GM23338 (cell line): Measurements from ENCODE around the gene CARNS1. TPM values are rescaled to one million over a fixed set of nuclear protein-coding genes. Genes with fewer than 3 reads are reported as not detected.

Experiments used
- ATAC-seq: fragments of 200-7000 bp; cut with Tn5 transposase; 3 replicates; pipeline ENCODE4 v1.9.1; 2020
- DNase-seq: peaks from one replicate; pipeline ENCODE4 v3.0.0-alpha.2; 2015; ENCODE audit warnings: low spot score
- H2AFZ ChIP-seq: fragments of 200-600 bp; sonication (generic); 2 replicates; pipeline ENCODE4 v1.8.0; 2016; ENCODE audit warnings: antibody characterized with exemption, mild to moderate bottlenecking, moderate library complexity
- H3F3A ChIP-seq: fragments of 200-600 bp; sonication (generic); replicated peaks from 2 replicates; pipeline ENCODE4 v1.8.0; 2017; ENCODE audit warnings: antibody characterized with exemption, mixed run types, low read depth
- H3K27ac ChIP-seq: fragments of 200-600 bp; sonication (generic); 2 replicates; pipeline ENCODE4 v1.6.1; 2016; ENCODE audit warnings: low read depth
- H3K27me3 ChIP-seq: fragments of 200-600 bp; sonication (generic); 2 replicates; pipeline ENCODE4 v1.8.0; 2016; ENCODE audit warnings: mild to moderate bottlenecking, mixed run types, moderate library complexity; ENCODE audit not compliant: insufficient read depth
- H3K36me3 ChIP-seq: fragments of 200-600 bp; sonication (generic); 2 replicates; pipeline ENCODE4 v1.8.0; 2016; ENCODE audit warnings: mild to moderate bottlenecking; ENCODE audit not compliant: insufficient read depth
- H3K4me1 ChIP-seq: fragments of 200-600 bp; sonication (generic); 2 replicates; pipeline ENCODE4 v1.8.0; 2016; ENCODE audit warnings: mild to moderate bottlenecking, moderate library complexity; ENCODE audit not compliant: insufficient read depth
- H3K4me2 ChIP-seq: fragments of 200-600 bp; sonication (generic); 2 replicates; pipeline ENCODE4 v1.7.1; 2017; ENCODE audit warnings: mixed run types
- H3K4me3 ChIP-seq: fragments of 200-600 bp; sonication (generic); 2 replicates; pipeline ENCODE4 v1.6.1; 2016; ENCODE audit warnings: mixed run types
- H3K79me2 ChIP-seq: fragments of 200-600 bp; sonication (generic); replicated peaks from 2 replicates; pipeline ENCODE4 v1.8.0; 2017; ENCODE audit warnings: mild to moderate bottlenecking; ENCODE audit not compliant: insufficient read depth
- H3K9me2 ChIP-seq: fragments of 200-600 bp; sonication (generic); 2 replicates; pipeline ENCODE4 v1.8.0; 2017; ENCODE audit not compliant: insufficient read depth
- H4K20me1 ChIP-seq: fragments of 200-600 bp; sonication (generic); replicated peaks from 2 replicates; pipeline ENCODE4 v1.8.0; 2017; ENCODE audit warnings: mild to moderate bottlenecking; ENCODE audit not compliant: insufficient read depth
- H3K27ac Mint-ChIP-seq: 2 replicates; pipeline ENCODE4 v1.8.0; 2020; ENCODE audit warnings: inconsistent platforms, mild to moderate bottlenecking, moderate library complexity, mixed read lengths
- H3K27me3 Mint-ChIP-seq: 3 replicates; pipeline ENCODE4 v1.8.0; 2022; ENCODE audit warnings: low read depth, mild to moderate bottlenecking, moderate library complexity, mixed read lengths, inconsistent platforms; ENCODE audit not compliant: insufficient read depth, poor library complexity
- H3K36me3 Mint-ChIP-seq: 3 replicates; pipeline ENCODE4 v1.8.0; 2021; ENCODE audit warnings: low read depth, mild to moderate bottlenecking, inconsistent platforms, moderate library complexity, mixed read lengths
- H3K4me1 Mint-ChIP-seq: 3 replicates; pipeline ENCODE4 v1.8.0; 2020; ENCODE audit warnings: mild to moderate bottlenecking, inconsistent platforms, mixed read lengths
- H3K4me3 Mint-ChIP-seq: 3 replicates; pipeline ENCODE4 v1.8.0; 2021; ENCODE audit warnings: moderate library complexity, mild to moderate bottlenecking, inconsistent platforms, mixed read lengths
- H3K9me3 Mint-ChIP-seq: 3 replicates; pipeline ENCODE4 v1.8.0; 2020; ENCODE audit warnings: moderate library complexity, mild to moderate bottlenecking, inconsistent platforms, mixed read lengths
- CREB1 ChIP-seq: fragments of 250-450 bp; sonication (Bioruptor Pico); IDR thresholded peaks from 2 replicates; pipeline ENCODE4 v1.5.0; 2020; ENCODE audit warnings: low read depth, mild to moderate bottlenecking, moderate library complexity
- EZH2 ChIP-seq: fragments of 200-600 bp; sonication (generic); IDR thresholded peaks from one replicate; pipeline ENCODE4 v1.8.0; 2017; ENCODE audit warnings: antibody characterized with exemption, mild to moderate bottlenecking, low read depth; ENCODE audit not compliant: unreplicated experiment
- EZH2phosphoT487 ChIP-seq: fragments of 200-600 bp; sonication (generic); IDR thresholded peaks from one replicate; pipeline ENCODE4 v1.8.1; 2018; ENCODE audit warnings: antibody characterized with exemption; ENCODE audit not compliant: unreplicated experiment
- JUNB ChIP-seq: IDR thresholded peaks from one replicate; pipeline ENCODE4 v1.6.1; 2016; ENCODE audit warnings: antibody characterized with exemption; ENCODE audit not compliant: unreplicated experiment
- POLR2AphosphoS5 ChIP-seq: IDR thresholded peaks from 2 replicates; pipeline ENCODE4 v1.6.1; 2016; ENCODE audit warnings: antibody characterized with exemption, low read depth
- ZNF331 ChIP-seq: fragments of 250-450 bp; sonication (Bioruptor Pico); IDR thresholded peaks from 2 replicates; pipeline ENCODE4 v1.5.0; 2020; ENCODE audit warnings: low read depth, mild to moderate bottlenecking, moderate library complexity
- polyA plus RNA-seq: library from polyadenylated mRNA; unstranded; fragments of >200 nt; fragmentation: Nextera tagmentation; extraction: Ambion mirVana; gene quantifications from 2 replicates; pipeline ENCODE4 v1.2.1, GENCODE V29; 2016
- total RNA-seq: library from RNA; depleted of rRNA; stranded (reverse); fragments of >200 nt; shearing (Covaris generic); gene quantifications from 2 replicates; pipeline ENCODE4 v1.2.3, GENCODE V29; 2014
- TF ChIP-seq, protein P1 (sequence below): IDR thresholded peaks from 2 replicates; pipeline ENCODE4 v1.6.1; 2016; ENCODE audit warnings: antibody characterized with exemption
- TF ChIP-seq, protein P2 (sequence below): fragments of 250-450 bp; sonication (Bioruptor Pico); IDR thresholded peaks from 2 replicates; pipeline ENCODE4 v1.5.0; 2020; ENCODE audit warnings: mild to moderate bottlenecking, moderate library complexity

The CARNS1 gene
- total and polyA plus RNA-seq, 2 experiments from 2014 or later, result 0.52 to 0.76 TPM

DNA sequence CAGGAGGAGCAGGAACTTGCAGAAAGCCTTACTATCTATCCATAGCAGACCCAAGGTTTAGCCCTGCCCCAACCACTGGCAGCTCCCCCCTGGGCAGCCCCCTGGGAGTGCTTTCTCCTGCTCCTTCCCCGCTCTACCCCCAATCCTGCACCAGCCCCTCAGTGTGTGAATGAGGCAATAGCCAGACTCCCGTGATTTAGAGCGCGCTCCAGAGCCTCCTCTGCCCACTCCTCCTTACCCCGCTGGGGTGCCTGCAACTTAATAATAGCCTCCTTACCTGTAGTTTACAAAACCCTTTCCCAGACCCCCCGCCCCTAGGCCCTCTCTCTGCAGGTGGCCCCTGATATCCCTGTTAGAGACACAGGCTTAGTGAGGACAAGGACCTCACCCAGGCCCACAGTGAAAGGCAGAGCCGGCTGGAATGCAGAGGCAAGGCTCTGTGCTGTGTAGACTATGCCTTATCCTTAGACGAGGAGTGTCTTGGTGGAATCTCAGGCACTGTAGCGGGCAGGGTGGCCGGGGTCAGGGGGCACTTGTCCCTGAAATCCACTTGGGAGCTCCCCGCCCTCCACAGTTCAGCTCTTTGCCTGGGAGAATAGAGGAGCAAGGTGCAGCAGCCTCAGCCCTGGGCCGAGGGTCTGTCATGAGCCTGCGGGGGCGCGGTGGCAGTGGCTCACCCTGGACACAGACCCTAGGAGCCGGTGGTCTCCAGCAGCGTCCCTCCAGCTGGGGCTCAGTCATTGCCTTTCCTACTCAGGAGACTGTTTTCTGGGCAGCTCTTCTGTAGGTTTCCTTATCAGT, 4.3 kb upstream of the CARNS1 start:
- no peak overlapping the region; the same call in 2 of the 3 replicates for H3K4me3 Mint-ChIP-seq
- H3K36me3 Mint-ChIP-seq, result no peaks in the 10 kb centered on the region

More for the DNA sequence above, 4.3 kb upstream of the CARNS1 start:
- H3K27me3 Mint-ChIP-seq, result peaks cover 33% of the 10 kb centered on the region
- TF ChIP-seq JUNB, result no peak
- TF ChIP-seq ZNF331 (CRISPR knock-in tag), result no peak
- no peak for TF ChIP-seq EZH2phosphoT487
- no peak for TF ChIP-seq EZH2
- TF ChIP-seq, protein P1, sequence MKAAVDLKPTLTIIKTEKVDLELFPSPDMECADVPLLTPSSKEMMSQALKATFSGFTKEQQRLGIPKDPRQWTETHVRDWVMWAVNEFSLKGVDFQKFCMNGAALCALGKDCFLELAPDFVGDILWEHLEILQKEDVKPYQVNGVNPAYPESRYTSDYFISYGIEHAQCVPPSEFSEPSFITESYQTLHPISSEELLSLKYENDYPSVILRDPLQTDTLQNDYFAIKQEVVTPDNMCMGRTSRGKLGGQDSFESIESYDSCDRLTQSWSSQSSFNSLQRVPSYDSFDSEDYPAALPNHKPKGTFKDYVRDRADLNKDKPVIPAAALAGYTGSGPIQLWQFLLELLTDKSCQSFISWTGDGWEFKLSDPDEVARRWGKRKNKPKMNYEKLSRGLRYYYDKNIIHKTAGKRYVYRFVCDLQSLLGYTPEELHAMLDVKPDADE, result no peak
- TF ChIP-seq CREB1, result no peak
- TF ChIP-seq POLR2AphosphoS5, result no peak
- TF ChIP-seq, protein P2, sequence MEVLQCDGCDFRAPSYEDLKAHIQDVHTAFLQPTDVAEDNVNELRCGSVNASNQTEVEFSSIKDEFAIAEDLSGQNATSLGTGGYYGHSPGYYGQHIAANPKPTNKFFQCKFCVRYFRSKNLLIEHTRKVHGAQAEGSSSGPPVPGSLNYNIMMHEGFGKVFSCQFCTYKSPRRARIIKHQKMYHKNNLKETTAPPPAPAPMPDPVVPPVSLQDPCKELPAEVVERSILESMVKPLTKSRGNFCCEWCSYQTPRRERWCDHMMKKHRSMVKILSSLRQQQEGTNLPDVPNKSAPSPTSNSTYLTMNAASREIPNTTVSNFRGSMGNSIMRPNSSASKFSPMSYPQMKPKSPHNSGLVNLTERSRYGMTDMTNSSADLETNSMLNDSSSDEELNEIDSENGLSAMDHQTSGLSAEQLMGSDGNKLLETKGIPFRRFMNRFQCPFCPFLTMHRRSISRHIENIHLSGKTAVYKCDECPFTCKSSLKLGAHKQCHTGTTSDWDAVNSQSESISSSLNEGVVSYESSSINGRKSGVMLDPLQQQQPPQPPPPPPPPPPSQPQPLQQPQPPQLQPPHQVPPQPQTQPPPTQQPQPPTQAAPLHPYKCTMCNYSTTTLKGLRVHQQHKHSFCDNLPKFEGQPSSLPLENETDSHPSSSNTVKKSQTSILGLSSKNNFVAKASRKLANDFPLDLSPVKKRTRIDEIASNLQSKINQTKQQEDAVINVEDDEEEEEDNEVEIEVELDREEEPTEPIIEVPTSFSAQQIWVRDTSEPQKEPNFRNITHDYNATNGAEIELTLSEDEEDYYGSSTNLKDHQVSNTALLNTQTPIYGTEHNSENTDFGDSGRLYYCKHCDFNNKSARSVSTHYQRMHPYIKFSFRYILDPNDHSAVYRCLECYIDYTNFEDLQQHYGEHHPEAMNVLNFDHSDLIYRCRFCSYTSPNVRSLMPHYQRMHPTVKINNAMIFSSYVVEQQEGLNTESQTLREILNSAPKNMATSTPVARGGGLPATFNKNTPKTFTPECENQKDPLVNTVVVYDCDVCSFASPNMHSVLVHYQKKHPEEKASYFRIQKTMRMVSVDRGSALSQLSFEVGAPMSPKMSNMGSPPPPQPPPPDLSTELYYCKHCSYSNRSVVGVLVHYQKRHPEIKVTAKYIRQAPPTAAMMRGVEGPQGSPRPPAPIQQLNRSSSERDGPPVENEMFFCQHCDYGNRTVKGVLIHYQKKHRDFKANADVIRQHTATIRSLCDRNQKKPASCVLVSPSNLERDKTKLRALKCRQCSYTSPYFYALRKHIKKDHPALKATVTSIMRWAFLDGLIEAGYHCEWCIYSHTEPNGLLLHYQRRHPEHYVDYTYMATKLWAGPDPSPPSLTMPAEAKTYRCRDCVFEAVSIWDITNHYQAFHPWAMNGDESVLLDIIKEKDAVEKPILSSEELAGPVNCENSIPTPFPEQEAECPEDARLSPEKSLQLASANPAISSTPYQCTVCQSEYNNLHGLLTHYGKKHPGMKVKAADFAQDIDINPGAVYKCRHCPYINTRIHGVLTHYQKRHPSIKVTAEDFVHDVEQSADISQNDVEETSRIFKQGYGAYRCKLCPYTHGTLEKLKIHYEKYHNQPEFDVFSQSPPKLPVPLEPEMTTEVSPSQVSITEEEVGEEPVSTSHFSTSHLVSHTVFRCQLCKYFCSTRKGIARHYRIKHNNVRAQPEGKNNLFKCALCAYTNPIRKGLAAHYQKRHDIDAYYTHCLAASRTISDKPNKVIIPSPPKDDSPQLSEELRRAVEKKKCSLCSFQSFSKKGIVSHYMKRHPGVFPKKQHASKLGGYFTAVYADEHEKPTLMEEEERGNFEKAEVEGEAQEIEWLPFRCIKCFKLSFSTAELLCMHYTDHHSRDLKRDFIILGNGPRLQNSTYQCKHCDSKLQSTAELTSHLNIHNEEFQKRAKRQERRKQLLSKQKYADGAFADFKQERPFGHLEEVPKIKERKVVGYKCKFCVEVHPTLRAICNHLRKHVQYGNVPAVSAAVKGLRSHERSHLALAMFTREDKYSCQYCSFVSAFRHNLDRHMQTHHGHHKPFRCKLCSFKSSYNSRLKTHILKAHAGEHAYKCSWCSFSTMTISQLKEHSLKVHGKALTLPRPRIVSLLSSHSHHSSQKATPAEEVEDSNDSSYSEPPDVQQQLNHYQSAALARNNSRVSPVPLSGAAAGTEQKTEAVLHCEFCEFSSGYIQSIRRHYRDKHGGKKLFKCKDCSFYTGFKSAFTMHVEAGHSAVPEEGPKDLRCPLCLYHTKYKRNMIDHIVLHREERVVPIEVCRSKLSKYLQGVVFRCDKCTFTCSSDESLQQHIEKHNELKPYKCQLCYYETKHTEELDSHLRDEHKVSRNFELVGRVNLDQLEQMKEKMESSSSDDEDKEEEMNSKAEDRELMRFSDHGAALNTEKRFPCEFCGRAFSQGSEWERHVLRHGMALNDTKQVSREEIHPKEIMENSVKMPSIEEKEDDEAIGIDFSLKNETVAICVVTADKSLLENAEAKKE (CRISPR knock-in tag), result no peak
- H3K27ac Mint-ChIP-seq, result no peak overlapping the region
- Histone ChIP-seq H3K4me1 (peaks cover 7% of the 10 kb centered on the region; the same call in 1 of the 2 replicates), H3F3A (no peaks in the 10 kb centered on the region), H3K4me3 (no peak overlapping the region), H3K27me3 (peaks cover 11% of the 10 kb centered on the region; the same call in 1 of the 2 replicates), H2AFZ (no peak overlapping the region), H3K9me2 (no peaks in the 10 kb centered on the region), H3K27ac (no peak overlapping the region), H3K79me2 (no peaks in the 10 kb centered on the region), H4K20me1 (no peaks in the 10 kb centered on the region), H3K36me3 (no peaks in the 10 kb centered on the region), H3K4me2 (no peak overlapping the region)
- DNase-seq (no peak), ATAC-seq (no peak)
- H3K4me1 Mint-ChIP-seq, result peaks cover 24% of the 10 kb centered on the region
- H3K9me3 Mint-ChIP-seq, result no peaks in the 10 kb centered on the region
